ENCODE measurements around the gene PCYT2.
A peak's percentile ranks its signal among the peaks of the same experiment; 100 is the strongest.

The PCYT2 gene

DNA sequence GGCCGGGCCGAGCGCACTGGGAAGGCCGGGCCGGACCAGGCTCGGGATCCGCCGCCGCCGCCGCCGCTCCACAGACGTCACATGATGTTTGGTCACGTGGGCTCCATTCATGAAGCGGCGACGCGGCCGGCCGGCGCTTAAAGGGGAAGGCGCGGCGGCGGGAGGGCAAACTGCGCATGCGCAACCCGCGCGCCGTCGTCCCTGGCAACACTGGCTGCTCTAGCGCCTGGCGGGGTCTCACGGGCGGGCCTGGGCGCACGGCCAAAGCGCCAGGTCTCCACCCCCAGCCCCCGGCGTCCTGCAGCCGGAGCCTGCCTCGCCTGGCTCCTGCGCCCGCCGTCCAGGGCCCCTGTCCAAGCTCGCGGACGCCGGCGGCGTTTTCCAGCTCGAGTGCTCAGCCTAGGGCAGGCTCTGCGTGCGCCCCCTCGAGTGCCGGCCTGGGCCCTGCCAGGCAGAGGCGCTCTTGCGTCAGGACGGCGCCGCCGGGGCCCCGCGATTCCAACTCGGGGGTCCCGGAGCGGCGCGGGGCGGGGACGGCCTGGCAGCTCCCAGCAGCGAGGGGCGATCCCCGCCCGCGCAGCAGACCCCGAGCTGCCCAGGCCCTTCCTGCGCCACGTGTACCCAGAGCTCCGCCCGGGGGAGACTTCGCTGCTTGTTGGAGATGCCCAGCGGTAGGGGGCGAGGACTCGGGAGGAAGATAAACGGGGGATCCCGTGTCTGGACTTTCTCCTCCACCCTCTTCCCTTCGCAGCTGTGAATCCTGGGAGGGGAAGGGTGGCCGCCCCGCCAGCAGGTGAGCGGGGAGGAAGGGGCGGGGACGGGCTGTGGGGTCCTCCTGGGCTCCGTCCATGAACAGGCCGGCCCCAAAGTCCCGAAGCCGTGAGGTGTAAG lies 16.7 kb upstream of the PCYT2 start, which contains the start of gene MAFG:
Gene MAFG, minus strand, starts transcription at position 83 of the 891 bp plus-strand sequence. CDS start 4,550 bp downstream, outside the sequence.
- TF ChIP-seq FOXM1 (IDR thresholded peaks at IDR 0.05; ENCODE audit: borderline replicate concordance, low read depth), result no peak
- no peak for TF ChIP-seq CEBPB (IDR thresholded peaks at IDR 0.05)
- 0 out of 2 replicates have a peak, but pooled peaks have one; percentile 16 for TF ChIP-seq EGR1 (IDR thresholded peaks at IDR 0.05)
- no peak for TF ChIP-seq TEAD4 (IDR thresholded peaks at IDR 0.05)
- no peak for TF ChIP-seq EP300 (IDR thresholded peaks at IDR 0.05; ENCODE audit: borderline replicate concordance)
- TF ChIP-seq, protein P1, sequence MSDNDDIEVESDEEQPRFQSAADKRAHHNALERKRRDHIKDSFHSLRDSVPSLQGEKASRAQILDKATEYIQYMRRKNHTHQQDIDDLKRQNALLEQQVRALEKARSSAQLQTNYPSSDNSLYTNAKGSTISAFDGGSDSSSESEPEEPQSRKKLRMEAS (IDR thresholded peaks at IDR 0.05), result peak; percentile 73
- TF ChIP-seq TAF1 (IDR thresholded peaks at IDR 0.05; ENCODE audit: low read depth), result peak; percentile 46; the same call in 1 of the 2 replicates
- peak; percentile 59; the same call in 1 of the 2 replicates for TF ChIP-seq CREB1 (IDR thresholded peaks at IDR 0.05; ENCODE audit: low read depth)
- TF ChIP-seq ZBTB7A (IDR thresholded peaks at IDR 0.05; ENCODE audit: low read depth), result peak; percentile 90
- TF ChIP-seq RAD21 (IDR thresholded peaks at IDR 0.05; ENCODE audit: low read depth), result no peak
- 0 out of 2 replicates have a peak, but pooled peaks have one; percentile 24 for TF ChIP-seq REST (IDR thresholded peaks at IDR 0.05; ENCODE audit: low read depth)
- TF ChIP-seq YY1 (IDR thresholded peaks at IDR 0.05; ENCODE audit: low read depth), result peak; percentile 15; the same call in 1 of the 2 replicates
- TF ChIP-seq TCF12 (IDR thresholded peaks at IDR 0.05; ENCODE audit: low read depth), result no peak
- peak; percentile 84 for TF ChIP-seq NFIC (IDR thresholded peaks at IDR 0.05)
- TF ChIP-seq USF1 (IDR thresholded peaks at IDR 0.05), result peak; percentile 98

GRCh38 chr17:81927152-81927652 lies 16.0 kb upstream of the PCYT2 start:
- TF ChIP-seq USF1 (IDR thresholded peaks at IDR 0.05) (no peak), CREB1 (IDR thresholded peaks at IDR 0.05; ENCODE audit: low read depth) (no peak), ZBTB7A (IDR thresholded peaks at IDR 0.05; ENCODE audit: low read depth) (no peak)

- peak; percentile 55 for TF ChIP-seq TCF12 (IDR thresholded peaks at IDR 0.05; ENCODE audit: low read depth)
- no peak for TF ChIP-seq USF1 (IDR thresholded peaks at IDR 0.05)
- no peak; the same call in 1 of the 2 replicates for TF ChIP-seq TEAD4 (IDR thresholded peaks at IDR 0.05)
- peak; percentile 40; the same call in 1 of the 2 replicates for TF ChIP-seq TAF1 (IDR thresholded peaks at IDR 0.05; ENCODE audit: low read depth)
- peak; percentile 36 for TF ChIP-seq EP300 (IDR thresholded peaks at IDR 0.05; ENCODE audit: borderline replicate concordance)
- peak; percentile 73 for TF ChIP-seq ZBTB7A (IDR thresholded peaks at IDR 0.05; ENCODE audit: low read depth)
- TF ChIP-seq REST (IDR thresholded peaks at IDR 0.05; ENCODE audit: low read depth), result 0 out of 2 replicates have a peak, but pooled peaks have one; percentile 11
- TF ChIP-seq, protein P1 (IDR thresholded peaks at IDR 0.05), result peak; percentile 37
Measured at GRCh38 chr17:81926451-81927151, 15.4 kb upstream of the PCYT2 start.

- TF ChIP-seq YY1 (IDR thresholded peaks at IDR 0.05; ENCODE audit: low read depth), result no peak
- no peak for TF ChIP-seq ZBTB7A (IDR thresholded peaks at IDR 0.05; ENCODE audit: low read depth)
Measured at GRCh38 chr17:81925860-81926450, 14.8 kb upstream of the PCYT2 start.

Measured in Ishikawa (cell line).